Gastroesophageal sphincter (tissue), 2 donors: ENCODE measurements around the gene KMT2C.

Experiments
- EP300 ChIP-seq: sonication (generic); formaldehyde crosslinking; IDR thresholded peaks from one replicate; pipeline ENCODE4 v1.6.1; 2017; ENCODE audit warnings: antibody characterized with exemption, mild to moderate bottlenecking
- POLR2A ChIP-seq, 2 donors: fragments of 450-650 bp; IDR thresholded peaks; one replicate each; pipeline ENCODE4 v1.6.1; 2017; ENCODE audit warnings: antibody characterized with exemption in 2 of 2, mild to moderate bottlenecking in 2 of 2, moderate library complexity in 1 of 2

- TF ChIP-seq EP300 (no peak), POLR2A (IDR thresholded peaks at IDR 0.05) (no peak)
These were observed 44.9 kb upstream of the KMT2C start for GRCh38 chr7:152480664-152481063.
